ENCODE results near the gene PRKD2.

DNA sequence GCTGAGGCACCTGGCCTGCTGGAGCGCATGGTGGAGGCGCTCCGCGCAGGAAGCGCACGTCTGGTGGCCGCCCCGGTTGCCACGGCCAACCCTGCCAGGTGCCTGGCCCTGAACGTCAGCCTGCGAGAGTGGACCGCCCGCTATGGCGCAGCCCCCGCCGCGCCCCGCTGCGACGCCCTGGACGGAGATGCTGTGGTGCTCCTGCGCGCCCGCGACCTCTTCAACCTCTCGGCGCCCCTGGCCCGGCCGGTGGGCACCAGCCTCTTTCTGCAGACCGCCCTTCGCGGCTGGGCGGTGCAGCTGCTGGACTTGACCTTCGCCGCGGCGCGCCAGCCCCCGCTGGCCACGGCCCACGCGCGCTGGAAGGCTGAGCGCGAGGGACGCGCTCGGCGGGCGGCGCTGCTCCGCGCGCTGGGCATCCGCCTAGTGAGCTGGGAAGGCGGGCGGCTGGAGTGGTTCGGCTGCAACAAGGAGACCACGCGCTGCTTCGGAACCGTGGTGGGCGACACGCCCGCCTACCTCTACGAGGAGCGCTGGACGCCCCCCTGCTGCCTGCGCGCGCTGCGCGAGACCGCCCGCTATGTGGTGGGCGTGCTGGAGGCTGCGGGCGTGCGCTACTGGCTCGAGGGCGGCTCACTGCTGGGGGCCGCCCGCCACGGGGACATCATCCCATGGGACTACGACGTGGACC is 39.1 kb upstream of the PRKD2 start:
- TF ChIP-seq POLR2AphosphoS5 (IDR thresholded peaks at IDR 0.05; ENCODE audit: borderline replicate concordance, low read depth, low read length) (no peak), EZH2 (IDR thresholded peaks at IDR 0.05) (no peak)
